GM21619 (cell line): ENCODE results near the gene LENG9.

Source experiments
- ATAC-seq: cut with Tn5 transposase; IDR thresholded peaks from one replicate; pipeline ENCODE4 v1.9.1; 2021; ENCODE audit not compliant: unreplicated experiment

The LENG9 gene

GRCh38 chr19:54444737-54445136 lies 18.8 kb downstream of the LENG9 start:
- ATAC-seq = no peak

- ATAC-seq = no peak
These were observed 22.9 kb downstream of the LENG9 start for GRCh38 chr19:54440641-54441040.

- no peak for ATAC-seq
These were observed 24.3 kb downstream of the LENG9 start for GRCh38 chr19:54439174-54439851.

- ATAC-seq = no peak
These were observed 26.8 kb downstream of the LENG9 start for GRCh38 chr19:54436628-54437252.

DNA sequence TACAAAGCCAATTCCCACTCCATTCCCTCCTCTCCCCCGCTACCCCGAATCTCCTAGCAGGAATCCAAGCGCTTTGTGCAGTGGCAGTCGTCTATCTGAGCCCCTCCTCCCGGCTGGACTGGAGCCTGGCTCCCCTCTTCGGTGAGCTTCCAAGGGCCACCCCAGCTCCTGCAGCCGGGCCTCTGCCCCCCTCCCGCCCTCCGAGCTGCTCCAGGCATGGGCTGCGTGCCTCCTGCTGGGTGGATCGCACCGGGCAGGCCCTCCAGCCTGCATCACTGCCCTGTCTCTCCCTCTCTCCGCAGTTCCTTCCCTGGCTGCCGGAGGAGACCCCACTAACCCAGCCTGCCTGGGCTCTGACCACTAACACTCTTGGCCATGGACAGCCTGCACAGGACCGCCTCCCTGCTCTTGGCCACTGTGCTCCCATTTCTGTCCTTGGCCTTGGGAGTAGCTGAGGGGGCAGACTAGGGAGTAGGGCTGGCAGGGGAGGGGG lies 27.5 kb downstream of the LENG9 start:
- ATAC-seq = no peak

DNA sequence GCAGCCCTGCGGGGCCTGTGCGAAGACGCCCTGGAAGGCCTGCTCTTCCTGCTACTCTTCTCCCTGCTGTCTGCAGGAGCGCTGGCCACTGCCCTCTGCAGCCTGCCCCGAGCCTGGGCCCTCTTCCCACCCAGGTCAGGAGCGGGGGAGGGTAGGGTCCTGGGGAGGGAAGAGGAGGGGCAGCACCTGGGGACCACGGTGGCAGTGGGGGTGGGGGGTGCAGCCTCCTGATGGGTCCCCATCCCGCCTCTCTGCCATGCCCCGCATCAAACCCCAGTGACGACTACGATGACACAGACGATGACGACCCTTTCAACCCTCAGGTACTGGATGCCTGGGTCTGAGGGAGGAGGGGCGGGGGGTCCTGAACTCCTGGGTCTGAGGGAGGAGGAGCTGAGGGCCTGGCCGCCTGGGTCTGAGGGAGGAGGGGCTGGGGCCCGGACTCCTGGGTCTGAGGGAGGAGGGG lies 28.0 kb downstream of the LENG9 start:
- ATAC-seq = no peak

DNA sequence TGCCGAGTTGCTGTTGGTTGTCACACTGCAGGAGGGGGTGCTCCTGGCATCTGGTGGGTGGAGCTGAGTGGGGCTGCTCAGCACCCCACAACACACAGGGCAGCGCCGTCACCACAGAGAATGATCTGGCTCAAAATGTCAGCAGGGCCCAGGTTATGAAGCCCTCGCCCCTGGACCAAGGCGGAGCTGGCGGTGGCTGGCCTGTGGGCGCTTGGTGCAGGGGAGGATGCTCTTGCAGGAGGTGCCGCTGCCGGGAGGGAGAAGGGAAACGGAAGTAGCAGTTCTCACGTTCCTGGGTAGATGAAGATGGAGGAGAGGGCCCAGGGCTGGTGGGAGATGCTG lies 28.7 kb downstream of the LENG9 start:
- no peak for ATAC-seq

DNA sequence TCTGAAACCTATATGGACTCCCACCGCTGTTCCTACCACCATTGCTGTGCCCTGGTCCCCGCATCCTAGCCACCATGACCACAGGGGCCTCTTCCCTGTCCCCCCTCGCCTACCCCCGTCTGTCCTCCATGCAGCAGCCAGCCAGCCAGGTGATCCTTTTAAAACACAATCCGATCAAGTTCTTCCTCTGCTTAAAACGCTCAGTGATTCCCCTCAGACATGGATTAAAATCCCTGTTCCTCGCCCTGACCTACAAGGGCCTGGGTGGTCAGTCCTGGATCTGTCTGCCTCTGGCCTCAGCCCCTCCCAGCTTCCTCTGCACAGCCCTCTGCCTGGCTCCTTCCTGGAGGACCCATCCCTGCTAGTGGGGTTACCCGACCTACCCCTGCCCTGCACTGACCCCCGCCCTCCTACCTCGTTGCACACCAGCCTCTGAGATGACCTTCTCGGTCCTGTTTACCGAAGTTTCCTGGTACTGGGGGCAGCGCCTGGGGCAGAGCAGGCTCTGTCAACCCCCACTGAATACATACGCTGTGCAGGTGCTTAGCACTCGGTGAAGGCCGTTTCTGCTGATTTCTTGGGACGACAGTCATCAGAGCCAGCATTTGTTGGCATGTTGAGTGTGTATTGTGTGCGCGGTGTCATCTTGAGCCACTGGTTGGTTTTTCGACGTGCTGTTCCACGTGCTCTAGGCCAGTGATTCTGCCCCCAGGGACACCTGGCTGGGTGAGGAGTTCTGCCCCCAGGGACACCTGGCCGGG lies 29.3 kb downstream of the LENG9 start:
- ATAC-seq = no peak

GRCh38 chr19:54433697-54434096 lies 29.9 kb downstream of the LENG9 start:
- no peak for ATAC-seq

DNA sequence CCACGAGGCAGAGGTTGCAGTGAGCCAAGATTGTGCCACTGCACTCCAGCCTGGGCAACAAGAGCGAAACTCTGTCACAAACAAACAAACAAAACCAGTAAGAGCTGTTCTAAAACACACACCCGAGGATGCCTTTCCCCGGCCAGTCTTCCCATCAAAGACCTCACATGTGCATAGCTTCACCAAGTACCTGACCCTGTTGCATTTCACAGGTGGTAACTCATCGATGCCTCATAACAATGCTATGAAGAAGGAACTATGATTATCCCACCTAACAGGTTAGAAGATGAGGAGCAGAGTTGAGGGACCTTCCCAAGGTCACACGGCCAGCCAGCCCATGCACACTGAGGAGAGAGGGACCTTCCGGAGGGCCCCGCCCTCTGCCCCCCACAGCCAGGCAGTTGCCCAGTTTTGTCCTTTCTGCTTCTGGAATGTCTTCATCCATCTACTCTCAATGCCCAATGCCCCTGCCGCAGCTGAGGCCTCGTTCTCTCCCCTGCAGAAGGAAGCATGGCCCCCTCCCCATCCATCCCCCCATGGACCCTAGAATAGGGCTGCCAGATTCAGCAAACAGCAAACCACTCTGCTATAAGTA lies 31.3 kb downstream of the LENG9 start:
- no peak for ATAC-seq

GRCh38 chr19:54431255-54431838 lies 32.2 kb downstream of the LENG9 start:
- no peak for ATAC-seq

- no peak for ATAC-seq
These were observed 33.0 kb downstream of the LENG9 start for GRCh38 chr19:54430306-54431254.

DNA sequence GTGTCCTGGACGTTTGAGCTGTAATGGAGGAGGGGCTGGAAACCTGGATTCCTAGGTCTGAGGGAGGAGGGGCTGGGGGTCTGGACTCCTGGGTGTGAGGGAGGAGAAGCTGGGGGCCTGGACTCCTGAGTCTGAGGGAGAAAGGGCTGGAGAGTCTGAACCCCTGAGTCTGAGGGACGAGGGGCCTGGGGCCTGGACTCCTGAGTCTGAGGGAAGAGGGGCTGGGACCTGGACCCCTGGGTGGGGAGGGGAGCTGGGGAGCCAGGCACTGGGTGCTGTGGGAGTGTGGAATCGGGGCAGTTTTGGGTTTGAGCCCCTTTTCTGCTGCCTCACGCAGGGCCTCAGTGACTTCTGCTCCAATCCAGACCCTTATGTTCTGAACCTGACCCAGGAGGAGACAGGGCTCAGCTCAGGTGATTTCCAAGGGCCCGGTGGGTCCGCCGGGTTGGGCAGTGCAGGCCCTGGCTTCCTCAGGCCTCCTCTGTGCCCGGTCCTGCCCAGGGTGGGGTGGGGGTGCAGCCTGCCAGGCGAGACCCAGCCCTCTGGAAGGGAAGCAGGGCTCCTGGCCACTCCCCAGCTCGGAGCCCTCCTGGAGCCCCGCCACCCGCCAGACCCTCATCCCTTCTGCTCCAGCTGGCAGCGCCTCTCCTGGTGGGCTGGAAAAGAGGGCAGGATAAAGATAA lies 33.9 kb downstream of the LENG9 start:
- ATAC-seq = no peak

DNA sequence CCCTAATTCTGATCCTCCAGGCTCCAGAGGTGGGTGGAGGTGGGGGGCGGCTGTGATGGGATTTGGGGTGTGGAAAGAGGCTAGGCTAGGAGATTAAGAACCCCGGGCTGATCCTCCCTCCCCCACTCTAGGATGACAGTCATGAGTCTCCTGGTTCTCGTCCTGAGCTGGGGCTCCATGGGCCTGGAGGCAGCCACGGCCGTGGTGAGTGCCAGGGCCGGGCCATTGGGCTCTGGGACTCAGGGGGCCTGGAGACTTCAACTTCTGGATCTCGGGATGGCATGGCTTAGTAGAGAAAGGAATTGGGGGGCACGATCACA lies 34.4 kb downstream of the LENG9 start:
- ATAC-seq = no peak

GRCh38 chr19:54428323-54429175 lies 35.0 kb downstream of the LENG9 start:
- ATAC-seq = no peak

DNA sequence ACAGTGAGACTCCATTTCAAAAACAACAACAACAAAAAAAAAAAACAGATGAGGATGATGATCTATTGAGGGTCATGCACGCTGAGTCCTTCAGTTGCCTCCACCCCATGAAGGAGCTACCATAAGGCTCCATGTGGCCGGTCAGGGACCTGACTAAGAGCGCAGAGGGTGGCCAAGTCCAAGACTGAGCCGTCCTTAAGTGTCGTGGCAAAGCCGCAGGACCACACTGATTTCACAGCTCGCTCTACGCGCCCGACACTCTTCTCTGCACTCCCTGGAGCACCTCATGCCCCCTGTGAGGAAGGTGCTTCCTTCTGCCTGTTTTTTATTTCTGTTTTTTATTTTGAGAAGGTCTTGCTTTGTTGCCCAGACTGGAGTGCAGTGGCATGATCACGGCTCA lies 36.0 kb downstream of the LENG9 start:
- ATAC-seq = no peak

DNA sequence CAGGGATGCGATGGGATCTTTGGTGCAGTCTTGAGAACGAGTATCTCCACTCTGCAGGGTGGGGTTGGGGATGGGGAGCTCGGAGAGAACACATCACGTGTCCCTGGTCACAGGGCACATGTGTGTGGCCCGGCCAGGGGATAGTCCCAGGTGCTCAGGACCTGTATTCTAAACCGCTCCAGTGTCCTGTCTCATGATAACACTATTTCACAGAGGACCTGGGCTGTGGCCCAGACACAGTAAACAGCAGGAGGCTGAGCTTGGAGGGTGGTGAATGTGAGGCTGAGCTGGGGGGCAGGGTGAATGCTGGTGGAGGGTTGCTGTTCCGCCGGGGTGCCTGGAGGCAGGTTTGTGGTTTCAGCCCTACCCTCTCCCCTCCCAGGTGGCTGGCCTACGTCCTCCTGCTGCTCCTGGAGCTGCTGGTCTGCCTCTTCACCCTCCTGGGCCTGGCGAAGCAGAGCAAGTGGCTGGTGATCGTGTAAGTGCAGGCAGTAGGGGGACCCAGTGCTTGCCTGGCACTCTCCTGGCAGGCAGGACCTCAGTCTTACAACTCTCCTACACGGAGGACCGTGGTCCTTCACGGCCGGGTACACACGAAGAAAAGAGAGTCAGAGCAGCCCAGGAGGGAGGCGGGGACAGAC lies 37.2 kb downstream of the LENG9 start:
- ATAC-seq = no peak

DNA sequence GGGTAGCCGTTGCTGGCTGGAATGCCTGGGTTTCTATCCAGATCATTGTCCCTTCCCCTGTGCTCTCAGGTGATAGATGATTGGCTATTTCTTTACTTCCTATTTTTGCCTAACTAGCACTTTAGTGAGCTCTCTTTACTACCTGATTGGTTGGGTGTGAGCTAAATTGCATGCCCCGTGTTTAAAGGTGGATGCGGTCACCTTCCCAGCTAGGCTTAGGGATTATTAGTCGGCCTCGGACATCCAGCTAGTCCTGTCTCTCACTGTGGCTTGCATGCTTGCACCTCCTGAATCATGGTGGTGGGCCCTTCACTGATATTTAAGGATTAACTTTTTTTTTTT lies 38.2 kb downstream of the LENG9 start:
- no peak for ATAC-seq
